Measurements from ENCODE around the gene PFDN1.

PFDN1 gene

DNA sequence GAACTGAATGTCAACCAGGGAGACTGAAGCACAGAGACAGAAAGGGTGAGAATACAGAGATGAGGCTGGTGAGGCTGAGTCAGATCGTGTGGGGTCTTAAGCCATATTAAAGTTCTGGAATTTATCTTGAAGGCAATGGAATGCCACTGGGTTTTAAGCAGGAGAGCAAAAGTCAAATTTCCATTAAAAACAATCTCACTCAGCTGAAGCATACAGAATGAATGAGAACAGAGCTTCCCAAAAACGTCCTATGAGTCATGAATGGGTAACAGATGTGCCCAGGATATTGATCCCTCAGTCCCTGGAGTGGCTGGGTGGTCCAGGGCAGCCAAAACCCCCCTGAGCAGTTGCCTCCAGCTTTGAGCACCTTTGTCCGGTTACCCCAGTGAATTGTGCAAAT lies 44.9 kb downstream of the PFDN1 start:
- no peak for DNase-seq

GRCh38 chr5:140256726-140257125 lies 46.2 kb downstream of the PFDN1 start:
- no peak for DNase-seq

DNA sequence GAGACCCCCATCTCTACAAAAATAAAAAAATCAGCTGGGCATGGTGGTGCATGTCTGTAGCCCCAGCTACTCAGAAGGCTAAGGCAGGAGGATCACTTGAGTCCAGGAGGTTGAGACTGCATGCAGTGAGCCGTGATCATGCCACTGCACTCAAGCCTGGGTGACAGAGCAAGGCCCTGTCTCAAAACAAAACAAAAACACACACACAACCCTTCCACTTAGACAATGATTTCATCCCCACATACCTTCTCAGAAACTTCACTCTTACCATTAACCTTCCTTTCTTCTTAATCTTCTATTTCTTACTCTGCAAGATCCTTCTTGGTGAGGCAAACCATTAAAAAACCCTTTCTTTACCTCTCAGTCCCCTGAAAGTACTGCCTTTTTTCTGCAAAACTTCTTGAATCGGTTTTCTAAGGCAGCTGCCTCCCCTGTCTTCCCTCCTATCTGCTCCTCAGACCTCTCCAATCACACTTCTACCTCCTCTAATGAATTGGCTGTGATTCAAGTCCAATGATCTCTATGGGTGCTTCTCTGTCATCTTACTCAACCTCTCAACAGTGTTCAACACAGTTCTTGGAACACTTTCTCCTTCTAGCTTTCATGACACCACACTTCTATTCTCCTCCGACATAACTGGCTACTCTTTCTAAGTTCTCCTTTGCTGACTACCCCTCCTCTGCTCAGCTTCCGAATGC lies 47.3 kb downstream of the PFDN1 start:
- DNase-seq = no peak

DNA sequence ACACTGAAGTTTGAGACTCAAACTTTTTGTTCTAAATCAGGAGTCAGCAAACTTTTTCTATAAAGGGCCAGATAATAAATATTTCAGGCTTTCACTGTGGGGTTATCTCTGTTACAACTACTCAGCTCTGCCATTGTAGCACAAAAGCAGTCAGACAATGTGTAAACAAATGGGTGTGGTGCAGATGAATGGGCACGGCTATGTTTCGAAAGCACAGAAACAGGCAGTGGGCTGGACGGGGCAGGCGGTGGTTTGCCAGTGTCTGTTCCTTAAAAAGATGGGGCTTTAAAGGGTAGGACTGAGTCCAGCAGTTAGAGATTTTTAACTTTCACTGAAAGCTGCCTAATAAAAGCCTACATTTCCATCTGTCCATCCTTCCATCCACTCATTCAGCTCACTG lies 48.9 kb downstream of the PFDN1 start:
- DNase-seq = peak; percentile 60 to 72 (median 65)

DNA sequence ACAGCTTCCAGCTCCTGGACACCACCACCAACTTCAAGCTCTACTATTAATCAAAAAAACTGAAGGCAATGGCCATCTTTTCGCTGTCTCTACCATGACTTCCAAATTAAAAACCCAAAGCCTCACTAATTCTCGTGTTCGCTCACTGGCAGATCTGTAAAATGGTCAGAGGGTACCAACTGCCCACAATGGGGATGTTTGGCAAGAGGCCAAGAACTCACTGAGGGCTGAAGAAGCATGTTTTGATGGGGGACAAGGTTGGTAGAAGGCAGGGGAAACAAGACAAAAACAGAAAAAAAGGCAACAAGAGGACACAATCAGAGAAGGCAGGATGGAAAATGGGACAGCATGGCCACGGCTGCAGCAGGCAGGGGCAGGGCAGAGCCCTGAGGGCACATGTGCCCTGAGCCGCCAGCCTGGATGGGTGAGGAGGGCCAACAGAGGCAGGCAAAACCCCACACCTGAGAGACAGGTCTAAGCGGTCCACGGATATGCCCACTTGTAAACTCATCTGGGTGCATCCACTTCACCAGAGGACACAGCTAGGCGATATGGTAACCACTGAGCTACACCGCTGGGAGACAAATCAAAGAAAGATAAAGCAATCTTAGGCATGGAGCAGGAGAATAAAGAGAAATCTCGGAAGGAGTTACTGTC lies 50.3 kb downstream of the PFDN1 start:
- no peak for DNase-seq

GRCh38 chr5:140251527-140251973 lies 51.4 kb downstream of the PFDN1 start:
- DNase-seq = peak; percentile 91 to 98 (median 96)

DNA sequence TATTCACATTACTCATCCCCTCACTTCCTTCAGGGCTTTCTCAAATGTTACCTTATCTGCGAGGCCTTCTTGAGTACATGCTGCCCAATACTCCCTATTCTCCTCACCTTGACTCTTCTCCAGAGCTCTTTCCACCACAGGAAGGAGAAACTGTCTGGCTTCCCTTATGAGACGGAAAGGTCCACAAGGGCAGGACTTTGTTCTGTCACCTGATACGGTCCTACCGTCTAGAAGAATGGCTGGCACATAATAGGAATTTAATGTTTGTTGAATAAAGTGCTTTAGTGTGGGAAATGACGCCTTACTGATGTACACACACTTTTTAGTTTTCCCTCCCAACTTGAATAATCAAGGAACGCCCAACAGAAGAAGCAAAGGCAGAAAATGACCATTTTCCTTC lies 52.5 kb downstream of the PFDN1 start:
- no peak for DNase-seq

DNA sequence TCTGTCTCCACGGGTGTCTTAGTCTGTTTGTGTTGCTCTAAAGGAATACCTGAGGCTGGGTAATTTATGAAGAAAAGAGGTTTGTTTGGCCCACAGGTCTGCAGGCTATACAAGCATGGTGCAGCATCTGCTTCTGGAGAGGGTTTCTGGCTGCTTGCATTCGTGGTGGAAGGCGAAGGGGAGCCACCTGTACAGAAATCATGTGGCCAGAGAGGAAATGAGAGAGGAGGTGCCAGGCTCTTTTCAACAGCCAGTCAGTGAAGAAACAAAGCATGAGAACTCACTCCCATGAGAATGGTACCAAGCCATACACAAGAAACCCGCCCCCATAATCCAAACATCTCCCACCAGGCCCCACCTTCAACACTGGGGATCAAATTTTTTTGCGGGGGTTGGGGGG lies 53.4 kb downstream of the PFDN1 start:
- no peak for DNase-seq

GRCh38 chr5:140248414-140248813 lies 54.5 kb downstream of the PFDN1 start:
- DNase-seq = no peak

- peak in 1 of 3 donors; percentile 19 for DNase-seq
Observed at GRCh38 chr5:140246378-140247122, 56.4 kb downstream of the PFDN1 start.

GRCh38 chr5:140245926-140246325 lies 57.0 kb downstream of the PFDN1 start:
- DNase-seq = no peak

- DNase-seq = peak; percentile 39 to 52 (median 47)
Observed at GRCh38 chr5:140245341-140245740, 57.6 kb downstream of the PFDN1 start.

GRCh38 chr5:140244525-140245025 lies 58.3 kb downstream of the PFDN1 start:
- peak; percentile 93 to 95 (median 94) for DNase-seq

GRCh38 chr5:140243706-140244250 lies 59.1 kb downstream of the PFDN1 start:
- DNase-seq = no peak

DNA sequence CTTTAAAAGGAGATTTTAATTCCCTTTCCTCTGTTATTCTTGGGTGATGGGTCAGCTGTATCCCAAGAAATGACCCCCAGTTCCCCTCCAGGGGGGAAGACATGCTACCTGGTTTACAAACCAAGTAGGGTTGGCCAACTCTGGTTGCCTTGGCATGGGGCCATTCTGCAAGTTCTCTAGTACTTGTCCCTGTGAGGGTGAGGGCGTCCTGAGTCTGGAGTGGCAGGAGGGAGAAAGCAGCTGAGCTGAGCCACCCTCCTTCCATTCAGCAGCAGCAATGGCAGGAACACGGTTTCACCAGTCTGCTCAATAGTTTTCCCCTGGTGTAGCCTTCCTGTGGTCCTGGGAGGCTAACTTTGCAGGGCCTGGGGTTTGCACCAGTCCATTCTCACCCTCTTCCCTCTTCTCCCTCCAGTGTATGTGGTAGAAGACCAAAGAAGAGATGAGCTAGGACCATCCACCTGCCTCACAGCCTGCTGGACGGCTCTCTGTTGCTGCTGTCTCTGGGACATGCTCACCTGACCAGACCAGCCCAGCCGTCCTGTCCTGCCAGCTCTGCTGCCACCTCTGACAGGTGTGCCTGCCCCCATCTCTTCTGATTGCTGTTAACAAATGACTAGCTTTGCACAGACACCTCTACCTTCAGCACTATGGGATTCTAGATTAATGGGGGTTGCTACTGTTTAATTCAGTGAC lies 59.9 kb downstream of the PFDN1 start:
- no peak for DNase-seq

DNA sequence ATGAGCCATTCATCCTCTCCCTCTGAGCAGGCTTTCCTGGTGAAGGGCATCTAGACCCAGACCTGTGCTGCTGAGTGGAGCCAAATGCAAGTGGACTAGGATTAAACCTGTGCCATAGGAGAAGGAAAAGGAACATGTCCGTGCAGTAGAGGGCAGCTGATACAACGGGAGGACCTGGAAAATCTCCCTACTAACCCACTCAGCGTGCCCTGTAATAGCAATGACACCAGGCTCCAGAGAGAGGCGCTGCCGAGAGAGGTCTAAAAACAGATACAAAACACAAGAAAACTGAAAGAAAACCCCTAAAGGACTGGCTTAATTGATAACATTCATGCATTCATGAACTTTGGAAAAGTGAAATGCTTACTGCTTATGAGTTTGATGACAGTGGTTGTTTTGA lies 60.8 kb downstream of the PFDN1 start:
- no peak for DNase-seq

- peak in 1 of 3 donors; percentile 17 for DNase-seq
Observed at GRCh38 chr5:140240987-140241706, 61.8 kb downstream of the PFDN1 start.

- DNase-seq = peak; percentile 65 to 82 (median 73)
Observed at GRCh38 chr5:140239939-140240700, 62.8 kb downstream of the PFDN1 start.

DNA sequence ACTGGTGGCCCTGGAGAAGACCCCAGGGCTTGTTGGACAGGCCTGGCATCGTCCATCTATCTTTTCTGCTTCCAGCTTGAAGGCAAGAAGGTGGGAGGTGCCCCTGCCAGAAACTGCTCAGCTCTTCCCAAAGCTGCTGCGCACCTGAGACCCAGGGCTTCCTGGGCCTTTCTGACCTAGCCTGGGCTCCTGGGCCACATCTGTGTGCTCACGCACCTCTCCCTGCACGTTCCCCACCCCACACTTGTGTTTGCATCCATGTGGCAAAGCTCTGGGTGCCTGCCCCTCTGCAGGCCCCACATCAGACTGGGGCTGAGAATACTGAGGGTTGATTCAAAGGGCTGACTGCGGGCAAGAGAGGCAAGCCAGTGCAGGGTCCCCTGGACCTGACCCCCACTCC lies 63.4 kb downstream of the PFDN1 start:
- DNase-seq = no peak

DNA sequence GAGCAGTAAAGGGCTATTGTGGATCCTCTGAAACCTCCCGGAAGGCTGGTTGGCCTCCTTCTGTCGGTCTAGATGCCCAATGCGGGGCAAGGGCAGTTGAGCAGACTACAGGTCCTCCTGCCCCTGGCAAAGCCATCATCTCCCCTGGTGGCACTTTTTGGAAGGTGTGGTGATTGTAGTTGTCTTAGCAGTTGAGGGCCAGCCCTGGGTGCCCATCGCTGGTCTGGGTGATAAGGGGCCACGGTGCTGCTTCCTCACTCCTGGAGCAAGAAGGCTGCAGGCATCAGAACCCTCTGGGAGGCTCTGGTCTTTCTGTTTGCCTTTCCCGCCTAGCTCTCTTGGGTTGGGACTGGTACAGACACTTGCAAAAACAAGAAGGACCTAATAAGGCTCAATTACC lies 64.1 kb downstream of the PFDN1 start:
- no peak for DNase-seq

All from suppressor macrophage treated with lipopolysaccharide for 1 hour (primary cell).